Prostate gland (tissue), 2 donors: ENCODE measurements around the gene AP3D1. TPM values are rescaled to one million over a fixed set of nuclear protein-coding genes. Genes with fewer than 3 reads are reported as not detected.

Experiments
- DNase-seq: peaks from one replicate; pipeline ENCODE4 v3.0.0-alpha.2; 2019; ENCODE audit warnings: low spot score
- H3K27ac ChIP-seq, 2 donors: fragments of 200-600 bp; sonication (generic); 2 replicates each; pipeline ENCODE4 v1.5.1; 2017 to 2019
- H3K27me3 ChIP-seq: fragments of 200-600 bp; sonication (generic); replicated peaks from 2 replicates; pipeline ENCODE4 v1.5.1; 2019; ENCODE audit not compliant: insufficient read depth
- H3K36me3 ChIP-seq, 2 donors: fragments of 200-600 bp; sonication (generic); 1 replicate in 1 of 2; 2 replicates in 1 of 2; pipeline versions ENCODE4 v1.5.1 to v1.8.1; 2017 to 2019
- H3K4me1 ChIP-seq: fragments of 200-600 bp; sonication (generic); replicated peaks from 2 replicates; pipeline ENCODE4 v1.5.1; 2019
- H3K4me3 ChIP-seq, 2 donors: fragments of 200-600 bp; sonication (generic); 2 replicates each; pipeline ENCODE4 v1.5.1; 2017 to 2019
- H3K9me3 ChIP-seq: fragments of 200-600 bp; sonication (generic); 2 replicates; pipeline ENCODE4 v1.5.1; 2017
- CTCF ChIP-seq, 4 experiments: fragments of 200-600 bp in 2 of 4; fragments of 450-650 bp in 2 of 4; sonication (generic) in 2 of 4; IDR thresholded peaks; 1 replicate in 3 of 4; 2 replicates in 1 of 4; pipeline ENCODE4 v1.5.1; 2016 to 2019; ENCODE audit warnings: antibody characterized with exemption in 4 of 4, mild to moderate bottlenecking in 2 of 4, moderate library complexity in 2 of 4
- POLR2A ChIP-seq: fragments of 450-650 bp; IDR thresholded peaks from one replicate; pipeline ENCODE4 v1.6.1; 2016; ENCODE audit warnings: antibody characterized with exemption, mild to moderate bottlenecking
- POLR2AphosphoS5 ChIP-seq: sonication (generic); formaldehyde crosslinking; IDR thresholded peaks from one replicate; pipeline ENCODE4 v1.6.1; 2017; ENCODE audit warnings: antibody characterized with exemption
- WGBS: methylation state at CpG from one replicate; pipeline ENCODE4 v1.1.5; 2018; 5-methylcytosine and 5-hydroxymethylcytosine counted together
- intact Hi-C: fragments of 100-400 bp; cut with DNase I; formaldehyde crosslinking; loops from one replicate; pipeline ENCODE4 v1.14.2; 2022
- total RNA-seq, 2 donors: library from RNA; depleted of rRNA; stranded (reverse); fragments of >200 nt; gene quantifications; one replicate each; pipeline ENCODE4 v1.1.0, GENCODE V29; 2016

Gene AP3D1
- total RNA-seq, 2 donors from 2014 or later = 115 to 178 TPM

GRCh38 chr19:2116507-2116906 is 34.9 kb downstream of the AP3D1 start:
- Histone ChIP-seq H3K27me3 (no peaks in the 10 kb centered on the region), H3K4me3 (no peak overlapping the region), H3K9me3 (no peaks in the 10 kb centered on the region), H3K36me3 (peaks cover 36 to 83% of the 10 kb centered on the region in 2 donors), H3K4me1 (no peaks in the 10 kb centered on the region), H3K27ac (no peak overlapping the region)
- TF ChIP-seq CTCF (IDR thresholded peaks at IDR 0.05) = no peak
- TF ChIP-seq POLR2A = no peak
- TF ChIP-seq POLR2AphosphoS5 = no peak
- DNase-seq = no peak
- WGBS = 88% methylated on average over 20 of the region's 25 CpGs
- intact Hi-C loops = no loop called here

GRCh38 chr19:2115911-2116426 is 35.4 kb downstream of the AP3D1 start:
- Histone ChIP-seq H3K36me3 (peaks cover 32 to 87% of the 10 kb centered on the region in 2 donors), H3K4me3 (no peak overlapping the region), H3K4me1 (no peaks in the 10 kb centered on the region), H3K9me3 (no peaks in the 10 kb centered on the region), H3K27me3 (no peaks in the 10 kb centered on the region), H3K27ac (no peak overlapping the region)
- intact Hi-C loops = no loop called here
- TF ChIP-seq POLR2A (no peak), POLR2AphosphoS5 (no peak)
- WGBS = 94% methylated on average over 24 of the region's 24 CpGs
- no peak for DNase-seq

GRCh38 chr19:2115324-2115723 is 36.0 kb downstream of the AP3D1 start:
- intact Hi-C loops = no loop called here
- no peak overlapping the region for H3K4me3 ChIP-seq
- no peaks in the 10 kb centered on the region for H3K9me3 ChIP-seq
- no peak for DNase-seq
- no peaks in the 10 kb centered on the region for H3K27me3 ChIP-seq
- peaks cover 26 to 87% of the 10 kb centered on the region in 2 donors for H3K36me3 ChIP-seq
- WGBS = 87% methylated on average over 22 of the region's 25 CpGs
- no peak for TF ChIP-seq POLR2AphosphoS5
- H3K27ac ChIP-seq = no peak overlapping the region
- H3K4me1 ChIP-seq = no peaks in the 10 kb centered on the region

- Histone ChIP-seq H3K4me3 (no peak overlapping the region), H3K36me3 (peaks cover 27 to 87% of the 10 kb centered on the region in 2 donors), H3K27ac (no peak overlapping the region), H3K27me3 (no peaks in the 10 kb centered on the region), H3K4me1 (no peaks in the 10 kb centered on the region), H3K9me3 (no peaks in the 10 kb centered on the region)
- no peak for DNase-seq
- intact Hi-C loops = no loop called here
- TF ChIP-seq POLR2A (no peak), POLR2AphosphoS5 (no peak), CTCF (IDR thresholded peaks at IDR 0.05) (no peak)
- WGBS = 95% methylated on average over 19 of the region's 21 CpGs
These were observed 36.5 kb downstream of the AP3D1 start for GRCh38 chr19:2114821-2115220.

GRCh38 chr19:2114218-2114617 is 37.1 kb downstream of the AP3D1 start:
- no peak overlapping the region for H3K4me3 ChIP-seq
- no peak overlapping the region for H3K27ac ChIP-seq
- H3K9me3 ChIP-seq = no peaks in the 10 kb centered on the region
- H3K27me3 ChIP-seq = no peaks in the 10 kb centered on the region
- no peak for DNase-seq
- 90% methylated on average over 7 of the region's 9 CpGs for WGBS
- H3K36me3 ChIP-seq = peaks cover 33 to 86% of the 10 kb centered on the region in 2 donors
- TF ChIP-seq POLR2AphosphoS5 (no peak), CTCF (IDR thresholded peaks at IDR 0.05) (no peak), POLR2A (no peak)
- intact Hi-C loops = no loop called here
- no peaks in the 10 kb centered on the region for H3K4me1 ChIP-seq

- no peaks in the 10 kb centered on the region for H3K27me3 ChIP-seq
- H3K36me3 ChIP-seq = peaks cover 37 to 88% of the 10 kb centered on the region in 2 donors
- H3K9me3 ChIP-seq = no peaks in the 10 kb centered on the region
- no peak overlapping the region for H3K4me3 ChIP-seq
- no peak overlapping the region for H3K27ac ChIP-seq
- WGBS = 90% methylated on average over 24 of the region's 24 CpGs
- intact Hi-C loops = no loop called here
- TF ChIP-seq POLR2AphosphoS5 = no peak
- no peak for TF ChIP-seq CTCF (IDR thresholded peaks at IDR 0.05)
- TF ChIP-seq POLR2A = no peak
- no peaks in the 10 kb centered on the region for H3K4me1 ChIP-seq
- no peak for DNase-seq
These were observed 37.7 kb downstream of the AP3D1 start for GRCh38 chr19:2113439-2114211.
